ENCODE measurements around the gene CUEDC2. TPM values are rescaled to one million over a fixed set of nuclear protein-coding genes. Genes with fewer than 3 reads are reported as not detected.
"Not testable (repeated sequence)": the region's sequence is repeated elsewhere in the genome, so short reads cannot be mapped to it uniquely, and the experiment has no call there.

The CUEDC2 gene
- total RNA-seq, 1 donor from 2014 or later = 73.3 TPM

- peak; percentile 45 for DNase-seq (ENCODE audit: low read depth)
Measured at GRCh38 chr10:102455893-102456471, 23.6 kb upstream of the CUEDC2 start.

GRCh38 chr10:102454662-102455487 lies 22.5 kb upstream of the CUEDC2 start:
- not testable (repeated sequence) for DNase-seq (ENCODE audit: low read depth)

- no peak for DNase-seq (ENCODE audit: low read depth)
Measured at GRCh38 chr10:102453502-102453901, 21.1 kb upstream of the CUEDC2 start.

- DNase-seq (ENCODE audit: low read depth) = peak; percentile 95
Measured at GRCh38 chr10:102452672-102453340, 20.4 kb upstream of the CUEDC2 start.

- no peak for DNase-seq (ENCODE audit: low read depth)
Measured at GRCh38 chr10:102451105-102451969, 19.0 kb upstream of the CUEDC2 start, which contains the start of gene C10orf95. TSS of gene C10orf95 (minus strand) at chr10:102451543. CDS start at chr10:102451093, 450 bp downstream.

- peak; percentile 80 for DNase-seq (ENCODE audit: low read depth)
Measured at GRCh38 chr10:102450374-102451104, 18.2 kb upstream of the CUEDC2 start.

GRCh38 chr10:102450124-102450373 lies 17.7 kb upstream of the CUEDC2 start:
- no peak for DNase-seq (ENCODE audit: low read depth)

- no peak for DNase-seq (ENCODE audit: low read depth)
Measured at GRCh38 chr10:102449321-102450123, 17.1 kb upstream of the CUEDC2 start.

GRCh38 chr10:102444851-102445250 lies 12.5 kb upstream of the CUEDC2 start:
- DNase-seq (ENCODE audit: low read depth) = no peak

GRCh38 chr10:102438374-102438773 lies 6.0 kb upstream of the CUEDC2 start:
- DNase-seq (ENCODE audit: low read depth) = no peak

- DNase-seq (ENCODE audit: low read depth) = no peak
Measured at GRCh38 chr10:102437515-102437914, 5.1 kb upstream of the CUEDC2 start.

- DNase-seq (ENCODE audit: low read depth) = no peak
Measured at GRCh38 chr10:102436312-102436711, 3.9 kb upstream of the CUEDC2 start.

GRCh38 chr10:102435529-102436233 lies 3.3 kb upstream of the CUEDC2 start:
- no peak for DNase-seq (ENCODE audit: low read depth)

- no peak for DNase-seq (ENCODE audit: low read depth)
Measured at GRCh38 chr10:102435133-102435497, 2.7 kb upstream of the CUEDC2 start.

GRCh38 chr10:102434394-102435132 lies 2.2 kb upstream of the CUEDC2 start:
- DNase-seq (ENCODE audit: low read depth) = no peak

- DNase-seq (ENCODE audit: low read depth) = no peak
Measured at GRCh38 chr10:102433619-102434046, 1.3 kb upstream of the CUEDC2 start.

GRCh38 chr10:102431452-102432124 lies 786 bp downstream of the CUEDC2 start:
- DNase-seq (ENCODE audit: low read depth) = peak; percentile 37

GRCh38 chr10:102429468-102429867 lies 2.9 kb downstream of the CUEDC2 start:
- no peak for DNase-seq (ENCODE audit: low read depth)
